ENCODE measurements around the gene DNTT.

The DNTT gene

GRCh38 chr10:96387161-96387560 is 82.9 kb downstream of the DNTT start:
- DNase-seq: no peak

- DNase-seq: no peak
Observed at GRCh38 chr10:96387601-96388000, 83.4 kb downstream of the DNTT start.

Data from NCI-H187 treated with DMSO at 0.1 percent for 48 hours (cell line).